HL-60/S4 treated with phorbol 12-myristate 13-acetate at 8.2 ng/mL for 4 days and 3 days (cell line): ENCODE data around the gene HDAC7.

Source experiments
- in situ Hi-C: fragments of 300-500 bp; cut with MboI; formaldehyde crosslinking; loops from 2 replicates; pipeline ENCODE4 v1.15.0; 2022; ENCODE audit warnings: low sequenced_read_pairs

HDAC7 gene

DNA sequence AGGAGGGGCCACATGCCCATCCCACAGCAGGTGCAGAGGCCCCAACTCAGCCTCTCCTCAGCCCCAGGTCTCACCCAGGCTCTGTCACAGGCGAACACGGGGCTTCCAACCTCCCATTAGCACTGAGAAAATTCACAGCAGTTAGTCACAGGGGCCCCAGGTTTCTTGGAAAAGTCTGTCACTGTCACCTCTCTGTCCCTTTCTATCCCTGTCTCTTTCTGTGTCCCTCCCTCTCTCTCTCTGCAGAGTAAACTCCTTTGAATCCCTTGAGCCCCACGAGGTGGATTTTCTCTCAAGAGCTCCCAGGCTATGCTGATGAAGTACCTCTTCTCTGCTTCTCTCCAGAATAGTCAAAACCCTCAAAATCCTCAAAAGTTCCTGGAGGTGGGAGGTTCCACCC lies 80.4 kb downstream of the HDAC7 start:
- in situ Hi-C loops, result loop anchor here (25.0 kb wide), 1 partner anchor 423 kb away; the partner anchor contains the start of gene ASB8

DNA sequence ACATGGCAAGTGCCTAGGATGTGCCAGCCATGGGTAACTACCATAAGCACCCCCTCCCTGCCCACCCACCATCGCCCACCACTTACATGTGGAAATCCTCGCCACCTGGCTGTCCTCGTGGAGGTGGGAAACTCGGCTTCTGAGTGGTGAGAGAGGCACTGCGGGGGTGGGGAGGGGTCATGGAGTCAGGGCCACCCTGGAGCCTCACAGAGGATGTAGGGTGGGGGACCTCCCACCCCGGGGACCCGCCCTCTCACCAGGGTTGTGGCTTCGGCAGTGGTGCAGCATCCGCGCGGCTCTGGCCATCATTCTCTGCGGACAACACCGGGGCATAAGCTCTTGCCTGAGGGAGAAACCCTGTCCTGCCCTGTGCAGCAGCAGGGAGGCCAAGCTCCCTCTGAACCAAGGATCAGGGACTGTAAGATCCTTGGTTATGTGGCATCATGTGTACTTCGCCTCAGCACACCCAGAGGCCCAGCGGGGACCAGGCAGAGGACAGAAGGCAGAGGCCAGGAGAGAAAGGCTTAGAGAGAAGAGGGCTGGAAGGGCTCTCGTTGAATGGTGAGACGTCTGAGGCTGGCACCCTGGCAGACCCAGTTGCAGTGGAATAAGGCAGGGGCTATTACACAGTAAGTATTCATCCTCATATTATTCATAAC lies 81.6 kb downstream of the HDAC7 start:
- in situ Hi-C loops, result loop anchor here (25.0 kb wide), 1 partner anchor 424 kb away; the partner anchor contains the start of gene ASB8

DNA sequence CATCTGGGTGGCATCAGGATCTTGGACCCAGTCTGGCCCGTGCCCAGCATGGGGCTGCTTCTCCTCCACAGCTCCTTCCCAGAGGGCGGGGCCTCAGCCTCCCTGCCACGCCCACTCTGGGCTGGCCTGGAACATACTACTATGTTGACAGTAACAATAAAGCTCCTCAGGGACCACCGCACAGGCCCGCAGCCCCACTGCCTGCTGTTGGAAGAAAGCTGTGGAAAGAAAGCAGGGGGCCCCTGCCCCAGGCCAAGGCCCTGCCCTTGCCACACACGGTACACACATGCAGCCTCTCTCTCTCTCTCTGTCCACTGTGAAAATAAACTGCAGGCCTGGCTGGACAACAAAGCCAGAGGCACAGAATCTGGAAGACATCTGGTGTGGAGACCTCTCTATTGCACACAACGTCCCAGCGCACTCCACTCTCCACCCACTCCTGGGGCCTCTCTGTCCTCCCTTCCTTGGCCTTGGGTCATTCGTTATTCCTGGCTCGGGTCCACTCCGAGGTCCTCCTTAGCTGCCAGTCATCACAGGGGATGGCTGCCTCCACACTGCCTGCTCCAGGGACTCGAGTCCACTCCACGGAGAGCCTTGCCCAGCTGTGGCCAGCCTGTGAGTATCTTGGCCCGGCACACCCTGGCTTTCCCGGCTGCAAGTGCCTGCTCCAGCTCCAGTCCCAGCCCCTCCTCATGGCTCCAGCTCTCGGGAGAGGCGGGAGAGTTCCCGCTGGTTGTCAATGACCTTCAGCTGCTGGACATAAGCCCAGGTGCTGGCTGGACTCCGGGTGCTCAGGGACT lies 82.6 kb downstream of the HDAC7 start:
- in situ Hi-C loops, result loop anchor here (25.0 kb wide), 1 partner anchor 425 kb away; the partner anchor contains the start of gene ASB8

DNA sequence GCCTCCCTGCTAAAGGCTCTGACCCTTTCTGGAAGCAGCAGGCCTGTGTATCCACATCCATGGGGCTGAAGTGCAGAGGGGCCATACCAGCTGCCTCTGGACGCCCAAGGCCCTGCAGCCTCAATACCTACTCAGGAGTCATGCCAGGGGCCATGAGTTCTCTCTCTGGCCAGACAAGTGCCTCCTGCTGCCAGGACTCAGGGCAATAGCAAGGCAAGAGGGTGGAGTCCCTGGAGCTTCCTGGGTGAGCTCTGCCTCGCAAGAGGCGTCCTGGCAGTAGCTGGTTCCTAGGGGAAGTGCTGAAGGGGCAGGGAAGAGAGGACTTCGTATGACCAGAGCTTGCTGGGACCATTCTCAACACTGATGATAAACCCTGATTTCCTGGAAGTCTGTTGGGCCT lies 83.5 kb downstream of the HDAC7 start:
- in situ Hi-C loops, result loop anchor here (25.0 kb wide), 1 partner anchor 426 kb away; the partner anchor contains the start of gene ASB8

DNA sequence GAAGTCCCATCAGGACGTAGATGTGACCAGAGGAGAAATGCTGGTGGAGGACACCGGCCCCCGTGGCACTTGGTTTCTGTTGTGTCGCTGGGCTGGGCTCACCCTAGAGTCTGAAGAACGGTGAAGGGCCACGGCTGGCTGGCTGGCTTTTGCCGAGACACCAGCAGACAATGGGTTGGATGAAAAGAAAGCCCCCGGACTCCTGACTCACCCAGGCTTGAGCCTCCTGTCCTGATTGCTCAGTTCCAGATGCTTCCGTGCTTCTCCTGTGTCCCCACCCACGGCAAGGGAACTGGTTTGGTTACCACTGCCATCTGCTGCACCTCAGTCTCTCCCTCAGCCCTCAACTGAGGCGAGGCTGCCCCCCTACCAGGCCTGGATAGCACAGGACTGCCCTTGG lies 84.1 kb downstream of the HDAC7 start:
- in situ Hi-C loops, result loop anchor here (25.0 kb wide), 1 partner anchor 427 kb away; the partner anchor contains the start of gene ASB8

DNA sequence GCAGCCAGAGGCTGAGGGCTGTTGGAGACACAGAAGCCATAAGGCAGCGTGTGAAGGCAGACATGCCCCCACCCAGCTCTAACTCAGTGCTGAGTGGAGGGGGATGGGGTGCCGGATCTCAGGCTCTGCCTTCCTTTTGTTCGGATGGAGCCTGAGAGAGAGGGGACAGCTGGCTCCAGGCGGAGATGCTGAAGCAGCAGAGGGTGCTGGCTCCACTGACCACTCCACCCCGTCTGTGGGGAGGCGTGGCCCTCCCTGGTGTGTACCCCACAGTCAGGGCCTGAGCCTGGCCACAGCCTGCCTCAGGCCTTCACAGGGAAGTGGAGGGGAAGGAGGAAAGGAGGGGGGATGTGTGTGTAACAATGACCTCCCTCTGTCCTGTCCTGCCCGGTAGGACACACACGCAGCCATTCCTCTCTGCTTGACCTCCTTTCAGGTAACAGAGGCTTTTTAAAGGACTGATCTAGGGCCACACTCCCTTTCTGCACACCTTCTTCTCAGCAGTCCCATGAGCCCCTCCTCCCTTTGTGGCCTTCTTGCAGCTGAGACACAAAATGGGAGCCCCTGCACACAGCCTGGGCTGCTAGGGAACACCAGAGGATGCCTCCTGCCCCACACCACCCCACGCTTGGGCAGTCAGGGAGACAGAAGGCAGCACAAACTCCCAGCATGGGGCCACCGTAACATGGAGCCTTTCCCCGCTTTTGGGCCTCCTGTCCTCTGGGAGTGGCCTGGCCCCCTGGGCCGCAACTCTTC lies 84.8 kb downstream of the HDAC7 start:
- in situ Hi-C loops, result loop anchor here (25.0 kb wide), 1 partner anchor 427 kb away; the partner anchor contains the start of gene ASB8

DNA sequence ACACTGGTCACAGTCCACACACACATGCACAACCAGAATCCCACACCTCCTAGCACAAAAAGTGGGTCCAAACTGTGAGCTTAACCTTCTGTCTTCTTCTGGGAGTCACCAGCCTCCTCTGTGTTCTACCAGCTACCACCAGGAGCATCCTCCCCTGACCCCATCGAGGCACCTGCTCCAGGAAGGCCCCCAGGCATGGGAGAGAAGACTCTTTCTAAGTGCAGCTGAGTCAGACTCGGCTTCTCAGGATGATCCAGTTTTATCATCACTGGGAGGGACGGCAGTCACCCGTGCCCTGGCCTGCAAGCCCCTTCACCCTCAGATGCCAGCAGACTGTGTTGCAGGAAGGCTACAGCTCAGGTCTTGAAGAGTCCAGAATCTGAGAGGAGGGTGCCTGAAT lies 86.6 kb downstream of the HDAC7 start:
- in situ Hi-C loops, result loop anchor here (25.0 kb wide), 1 partner anchor 429 kb away; the partner anchor contains the start of gene ASB8
